Activated naive CD8-positive, alpha-beta T cell treated with anti-CD3 and anti-CD28 coated beads for 36 hours (primary cell): Measurements from ENCODE around the gene DNAJA1. TPM values are rescaled to one million over a fixed set of nuclear protein-coding genes. Genes with fewer than 3 reads are reported as not detected.
A peak's percentile ranks its signal among the peaks of the same experiment; 100 is the strongest.

Experiments used
- DNase-seq: peaks from one replicate; pipeline ENCODE4 v3.0.0; 2021
- H3K27ac Mint-ChIP-seq: one replicate; pipeline ENCODE4 v1.8.0; 2022; ENCODE audit warnings: mild to moderate bottlenecking, moderate library complexity, mixed read lengths
- H3K27me3 Mint-ChIP-seq: one replicate; pipeline ENCODE4 v1.8.0; 2022; ENCODE audit warnings: mild to moderate bottlenecking, mixed read lengths
- H3K36me3 Mint-ChIP-seq: one replicate; pipeline ENCODE4 v1.8.0; 2021; ENCODE audit warnings: mild to moderate bottlenecking, mixed read lengths
- H3K4me1 Mint-ChIP-seq: one replicate; pipeline ENCODE4 v1.8.0; 2021; ENCODE audit warnings: mixed read lengths
- H3K4me3 Mint-ChIP-seq: one replicate; pipeline ENCODE4 v1.8.0; 2022; ENCODE audit warnings: mild to moderate bottlenecking, moderate library complexity, mixed read lengths
- H3K9me3 Mint-ChIP-seq: one replicate; pipeline ENCODE4 v1.8.0; 2022; ENCODE audit warnings: mixed read lengths
- total RNA-seq, 2 experiments: library from RNA; stranded (reverse); gene quantifications; one replicate each; pipeline ENCODE4 v1.2.3, GENCODE V29; 2021

Gene DNAJA1
- total RNA-seq, 2 experiments from 2014 or later = 222 to 223 TPM

DNA sequence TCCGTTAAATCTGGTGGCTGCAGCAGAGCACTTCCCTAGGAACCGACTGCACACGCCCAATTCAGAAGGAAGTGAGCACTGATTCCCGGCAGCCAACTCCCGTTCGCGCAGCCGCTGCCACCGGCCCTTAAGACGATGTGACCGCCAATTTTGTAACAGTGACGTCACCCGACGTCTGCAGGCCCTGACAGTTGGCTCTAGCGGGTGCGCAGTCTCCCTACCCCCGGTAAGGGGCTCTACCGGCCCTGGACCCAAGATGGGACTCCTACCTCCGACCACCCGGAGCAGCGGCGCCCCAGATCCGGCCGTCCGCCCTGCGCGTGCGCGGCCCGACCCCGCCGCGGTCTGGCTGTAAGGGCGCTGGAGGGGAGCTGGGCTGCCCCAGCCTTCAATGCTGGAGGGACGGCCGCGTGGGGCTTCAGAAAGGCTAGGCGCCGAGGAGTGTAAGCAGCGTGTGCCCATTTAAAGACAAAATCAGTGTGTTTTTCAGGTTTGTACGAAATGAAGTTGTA, 19.1 kb downstream of the DNAJA1 start:
- H3K36me3 Mint-ChIP-seq = peaks cover 16% of the 10 kb centered on the region
- H3K27me3 Mint-ChIP-seq = no peaks in the 10 kb centered on the region
- peak overlapping the region; percentile 48 for H3K27ac Mint-ChIP-seq
- H3K9me3 Mint-ChIP-seq = no peaks in the 10 kb centered on the region
- H3K4me1 Mint-ChIP-seq = peaks cover 13% of the 10 kb centered on the region
- peak overlapping the region; percentile 79 for H3K4me3 Mint-ChIP-seq
- DNase-seq = peak; percentile 75

DNA sequence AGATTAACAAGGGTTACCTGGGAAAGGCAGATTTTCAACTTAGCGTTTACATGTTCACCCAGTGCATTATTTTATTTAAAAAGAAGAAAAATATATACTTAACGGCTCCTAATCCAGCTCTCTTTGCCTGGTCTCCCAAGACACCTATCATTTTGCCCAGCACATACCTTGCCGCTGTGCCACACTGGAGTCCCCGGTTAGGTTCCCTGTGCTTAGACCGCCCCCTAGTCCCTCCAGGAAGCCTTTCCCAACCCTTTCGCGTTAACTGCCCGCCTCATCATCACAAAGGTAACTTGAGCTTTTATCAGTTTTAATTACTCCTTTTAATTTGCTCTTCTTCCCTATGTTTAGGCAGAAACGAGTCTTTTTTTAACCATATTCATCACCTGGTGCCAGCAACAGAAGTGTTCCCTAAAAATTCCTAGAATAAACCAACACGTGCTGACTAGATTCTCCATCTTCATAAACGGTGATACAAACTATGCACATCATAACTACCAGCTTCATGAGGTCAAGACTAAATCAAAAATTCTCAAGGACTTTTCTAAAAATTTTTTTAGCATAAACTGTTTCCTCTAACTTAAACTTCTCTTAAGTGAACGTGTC, 19.7 kb downstream of the DNAJA1 start:
- Mint-ChIP-seq H3K36me3 (peaks cover 21% of the 10 kb centered on the region), H3K27ac (no peak overlapping the region), H3K9me3 (no peaks in the 10 kb centered on the region), H3K4me1 (peaks cover 14% of the 10 kb centered on the region), H3K27me3 (no peaks in the 10 kb centered on the region), H3K4me3 (peak overlapping the region; percentile 79)
- DNase-seq = no peak

DNA sequence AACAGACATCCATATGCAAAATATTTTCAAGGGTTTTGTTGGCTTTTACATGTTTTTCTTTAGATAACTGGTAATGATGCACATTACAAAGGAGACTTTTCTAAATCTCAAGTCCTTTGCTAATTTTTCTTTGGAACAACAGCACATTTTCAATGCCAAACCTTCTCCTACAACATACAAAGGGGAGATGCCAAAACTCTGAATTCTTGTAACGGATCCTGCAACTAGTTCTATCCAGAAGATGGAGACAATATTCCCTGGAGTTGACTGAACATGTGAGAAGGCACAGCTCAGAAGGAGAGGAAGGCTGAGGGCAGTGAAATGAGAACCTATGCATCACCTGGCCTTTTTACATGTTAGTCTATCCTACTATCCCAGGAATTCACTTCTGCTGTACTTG, 21.0 kb downstream of the DNAJA1 start:
- H3K27ac Mint-ChIP-seq = no peak overlapping the region

DNA sequence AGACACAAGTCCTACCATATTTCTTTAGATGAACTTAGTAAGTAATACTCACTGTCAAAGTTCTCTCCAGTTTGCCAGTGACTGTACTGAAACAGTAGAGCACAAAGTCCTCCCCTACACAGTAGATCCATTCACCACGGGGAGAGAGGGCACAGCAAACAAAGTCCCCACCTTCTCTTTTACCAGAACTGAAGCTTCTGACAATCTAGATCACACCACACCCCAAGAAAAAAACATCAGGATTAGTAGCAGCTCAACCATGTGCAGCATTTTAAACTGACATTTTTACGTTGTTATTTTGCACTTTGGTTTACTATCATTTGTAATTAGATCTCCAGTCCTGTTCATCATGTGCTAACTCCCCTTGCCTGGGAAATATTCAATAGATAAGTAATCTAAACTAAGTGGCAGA, 23.0 kb downstream of the DNAJA1 start:
- Mint-ChIP-seq H3K4me3 (no peak overlapping the region), H3K27ac (no peak overlapping the region), H3K27me3 (no peaks in the 10 kb centered on the region), H3K4me1 (peaks cover 19% of the 10 kb centered on the region), H3K36me3 (peaks cover 29% of the 10 kb centered on the region), H3K9me3 (no peaks in the 10 kb centered on the region)
- DNase-seq = no peak

More for the DNA sequence above, 21.0 kb downstream of the DNAJA1 start:
- Mint-ChIP-seq H3K4me1 (peaks cover 19% of the 10 kb centered on the region), H3K36me3 (peaks cover 25% of the 10 kb centered on the region), H3K4me3 (no peak overlapping the region), H3K9me3 (no peaks in the 10 kb centered on the region), H3K27me3 (no peaks in the 10 kb centered on the region)
- DNase-seq = no peak

DNA sequence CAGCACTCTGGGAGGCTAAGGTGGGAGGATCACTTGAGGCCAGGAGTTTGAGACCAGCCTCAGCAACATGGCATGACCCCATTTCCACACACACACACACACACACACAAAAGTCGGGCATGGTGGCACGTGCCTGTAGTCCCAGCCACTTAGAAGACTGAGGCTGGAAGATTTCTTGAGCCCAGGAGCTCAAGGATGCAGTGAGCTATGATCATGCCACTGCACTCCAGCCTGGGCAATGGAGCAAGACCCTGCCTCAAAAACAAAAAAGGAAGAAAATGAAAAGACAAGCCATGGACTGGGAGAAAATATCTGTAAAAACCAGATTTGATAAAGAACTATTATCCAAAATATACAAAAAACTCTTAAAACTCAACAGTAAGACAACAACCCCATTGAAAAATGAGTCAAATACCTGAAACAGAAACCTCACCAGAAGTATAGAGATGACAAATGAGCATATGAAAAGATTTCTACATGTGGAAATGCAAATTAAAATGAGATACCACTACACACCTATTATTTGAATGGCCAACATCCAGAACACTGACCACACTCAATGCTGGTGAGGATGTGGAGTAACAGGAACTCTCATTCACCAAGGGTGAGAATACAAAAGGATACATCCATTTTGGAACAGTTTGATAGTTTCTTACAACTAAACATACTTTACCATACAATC, 24.7 kb downstream of the DNAJA1 start:
- Mint-ChIP-seq H3K27me3 (no peaks in the 10 kb centered on the region), H3K9me3 (no peaks in the 10 kb centered on the region), H3K4me1 (peaks cover 8% of the 10 kb centered on the region), H3K4me3 (no peak overlapping the region), H3K27ac (peak overlapping the region; percentile 10), H3K36me3 (peaks cover 29% of the 10 kb centered on the region)
- DNase-seq = no peak

DNA sequence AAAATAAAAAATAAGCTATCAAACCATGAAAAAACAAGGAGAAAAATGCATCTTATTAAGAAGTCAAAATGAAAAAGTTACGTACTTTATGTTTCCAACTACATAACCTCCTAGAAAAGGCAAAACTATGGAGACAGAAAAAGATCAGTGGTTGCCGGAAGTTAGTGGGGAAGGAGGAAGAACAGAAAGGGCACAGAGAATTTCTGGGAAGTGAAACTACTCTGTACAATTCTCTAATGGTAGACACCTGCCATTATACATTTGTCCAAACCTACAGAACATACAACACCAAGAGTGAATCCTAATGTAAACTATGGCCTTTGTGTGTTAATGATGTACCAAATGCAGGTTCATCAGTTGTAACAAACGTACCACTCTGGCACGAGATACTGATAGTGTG, 26.1 kb downstream of the DNAJA1 start:
- H3K9me3 Mint-ChIP-seq = no peaks in the 10 kb centered on the region
- no peaks in the 10 kb centered on the region for H3K27me3 Mint-ChIP-seq
- H3K27ac Mint-ChIP-seq = no peak overlapping the region
- H3K36me3 Mint-ChIP-seq = peaks cover 21% of the 10 kb centered on the region
- DNase-seq = no peak
- H3K4me3 Mint-ChIP-seq = no peak overlapping the region
- H3K4me1 Mint-ChIP-seq = peaks cover 6% of the 10 kb centered on the region

DNA sequence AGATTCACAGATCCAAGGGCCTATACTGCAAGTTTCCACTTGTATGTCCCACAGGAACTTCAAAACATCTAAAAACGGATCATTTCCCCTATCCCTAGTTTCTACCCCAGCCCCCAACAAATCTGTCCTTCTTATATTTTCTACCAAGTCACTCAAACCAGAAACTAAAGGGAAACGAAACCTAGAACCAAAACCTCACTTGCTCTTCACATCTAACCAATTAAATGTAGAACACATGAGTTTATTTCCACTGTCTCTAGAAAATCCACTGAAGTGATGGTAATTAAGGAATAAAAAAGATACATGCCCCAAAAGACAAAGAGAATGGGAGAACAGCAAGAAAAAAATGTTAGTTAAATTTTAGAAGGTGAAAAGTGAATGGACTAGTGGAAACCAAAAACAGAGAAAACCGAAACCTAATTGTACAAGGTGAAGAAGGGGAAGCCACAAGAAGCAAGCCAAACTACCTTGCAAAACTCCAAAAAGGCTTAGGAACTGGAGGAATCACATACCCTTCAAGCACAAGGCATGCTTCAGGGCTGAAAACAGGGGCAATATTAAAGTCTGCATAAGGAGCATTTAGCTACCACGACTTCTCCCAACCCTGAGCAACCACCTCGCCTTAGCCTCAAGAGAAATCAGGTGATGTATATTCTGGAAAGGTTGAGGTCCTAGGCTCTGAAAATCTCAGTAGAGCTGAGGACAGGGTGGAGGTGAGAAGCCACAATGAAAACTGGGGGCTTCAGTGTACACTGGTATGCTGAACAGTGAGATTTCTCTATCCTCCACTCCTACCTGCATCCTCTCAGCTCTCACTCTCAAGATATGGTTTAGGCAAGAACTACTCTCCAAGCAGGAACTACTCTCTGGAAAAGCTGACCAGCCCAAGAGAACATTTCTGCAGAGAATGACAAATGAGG, 40.3 kb downstream of the DNAJA1 start:
- H3K27ac Mint-ChIP-seq = peak overlapping the region; percentile 52
- peaks cover 19% of the 10 kb centered on the region for H3K4me1 Mint-ChIP-seq
- H3K4me3 Mint-ChIP-seq = no peak overlapping the region
- H3K9me3 Mint-ChIP-seq = no peaks in the 10 kb centered on the region
- no peak for DNase-seq
- no peaks in the 10 kb centered on the region for H3K27me3 Mint-ChIP-seq
- H3K36me3 Mint-ChIP-seq = peaks cover 11% of the 10 kb centered on the region

DNA sequence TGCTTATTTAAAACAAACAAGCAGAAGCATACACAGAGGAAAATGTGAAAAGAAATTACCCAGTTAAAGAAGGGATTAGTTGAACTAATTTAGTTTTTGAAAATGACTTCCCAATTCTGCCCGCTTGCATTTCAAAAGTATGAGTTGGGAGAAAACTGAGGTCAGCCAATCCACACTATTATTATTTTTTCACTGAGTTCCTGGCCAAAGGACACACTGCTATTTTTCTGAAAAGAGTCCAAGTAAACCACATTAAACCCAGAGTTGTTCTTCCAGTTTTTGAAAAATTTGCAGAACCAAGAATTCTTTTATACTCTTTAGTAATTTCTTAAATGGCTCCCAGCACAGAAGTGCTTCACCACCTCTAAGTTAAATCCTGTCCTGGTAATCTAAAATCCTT, 43.9 kb downstream of the DNAJA1 start:
- no peak overlapping the region for H3K27ac Mint-ChIP-seq
- H3K36me3 Mint-ChIP-seq = peaks cover 22% of the 10 kb centered on the region
- DNase-seq = no peak
- H3K4me3 Mint-ChIP-seq = no peak overlapping the region
- no peaks in the 10 kb centered on the region for H3K27me3 Mint-ChIP-seq
- H3K9me3 Mint-ChIP-seq = no peaks in the 10 kb centered on the region
- peaks cover 32% of the 10 kb centered on the region for H3K4me1 Mint-ChIP-seq

DNA sequence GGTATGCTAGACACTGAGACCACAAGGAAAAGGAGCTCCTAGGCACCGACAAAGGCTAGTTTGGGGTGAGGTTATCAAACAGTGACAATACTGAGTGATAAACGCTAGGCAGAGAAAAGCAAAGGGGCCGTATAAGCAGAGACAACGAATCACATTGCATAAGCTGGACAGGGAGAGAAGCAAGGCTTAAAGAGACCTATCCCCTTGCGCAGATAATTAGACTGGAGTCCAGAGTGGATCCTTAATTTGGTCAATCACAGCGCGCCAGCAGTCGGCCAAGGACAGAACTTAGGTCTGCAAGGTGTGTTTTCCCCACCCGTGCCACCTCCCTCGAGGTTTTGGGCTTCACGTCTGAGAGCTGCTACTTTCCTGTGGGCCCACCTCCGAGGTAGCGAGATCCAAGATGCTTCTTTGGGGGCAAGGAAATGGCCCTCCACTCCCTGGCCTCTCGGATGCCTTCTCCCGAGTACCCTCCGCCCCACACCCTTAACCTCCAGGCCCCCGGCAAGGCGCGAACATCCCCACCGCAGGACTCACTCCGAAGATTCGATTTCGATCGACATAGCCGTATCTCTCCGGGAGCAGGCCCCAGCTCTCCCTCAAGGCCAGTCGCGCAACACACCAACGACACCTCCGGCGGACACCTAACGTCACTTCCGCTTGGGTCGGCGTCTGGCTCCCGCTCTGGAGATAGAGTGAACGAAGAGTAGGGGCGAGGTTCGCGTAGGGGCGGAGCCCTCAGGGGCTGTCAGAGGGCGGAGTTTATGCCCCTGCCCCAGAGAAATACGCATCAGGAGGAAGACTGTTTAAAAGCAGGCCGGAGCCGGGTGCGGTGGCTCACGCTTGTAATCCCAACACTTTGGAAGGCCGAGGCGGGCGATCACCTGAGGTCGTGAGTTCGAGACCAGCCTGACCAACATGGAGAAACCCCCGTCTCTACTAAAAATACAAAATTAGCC, 51.3 kb downstream of the DNAJA1 start, which contains the start of gene SMU1:
Gene SMU1 (minus strand): TSS at position 629 of the 959 bp plus-strand sequence. CDS start 66 bp downstream, at position 563.
- Mint-ChIP-seq H3K4me1 (peaks cover 35% of the 10 kb centered on the region), H3K27me3 (no peaks in the 10 kb centered on the region), H3K9me3 (no peaks in the 10 kb centered on the region)

DNA sequence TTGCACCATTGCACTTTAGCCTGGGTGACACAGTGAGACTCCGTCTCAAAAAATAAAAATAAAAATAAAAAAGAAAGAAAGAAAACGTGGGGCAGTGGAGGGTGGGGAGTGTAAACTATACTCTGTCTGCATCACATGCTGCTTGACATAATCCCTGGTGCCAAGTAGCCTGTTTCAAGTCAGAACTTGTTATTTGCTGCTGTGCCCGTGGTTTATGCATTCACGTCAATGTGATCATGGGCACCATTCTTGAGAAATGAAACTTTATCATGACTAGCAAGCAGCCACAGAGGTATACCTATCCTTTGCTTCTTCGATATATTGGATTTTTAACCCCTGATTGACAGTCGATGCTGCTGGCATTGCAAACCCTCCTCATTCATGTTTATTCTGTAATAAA, 55.5 kb downstream of the DNAJA1 start:
- no peak overlapping the region for H3K4me3 Mint-ChIP-seq
- H3K36me3 Mint-ChIP-seq = peaks cover 2% of the 10 kb centered on the region
- H3K27ac Mint-ChIP-seq = no peak overlapping the region
- H3K27me3 Mint-ChIP-seq = no peaks in the 10 kb centered on the region
- no peak for DNase-seq
- peaks cover 17% of the 10 kb centered on the region for H3K4me1 Mint-ChIP-seq
- no peaks in the 10 kb centered on the region for H3K9me3 Mint-ChIP-seq

More for the DNA sequence above, 51.3 kb downstream of the DNAJA1 start, which contains the start of gene SMU1:
- peak; percentile 96 for DNase-seq
- H3K4me3 Mint-ChIP-seq = peak within 1 kb of the TSS; percentile 96
- peak within 1 kb of the TSS; percentile 99 for H3K27ac Mint-ChIP-seq
- peaks cover 20% of the 10 kb centered on the region for H3K36me3 Mint-ChIP-seq

DNA sequence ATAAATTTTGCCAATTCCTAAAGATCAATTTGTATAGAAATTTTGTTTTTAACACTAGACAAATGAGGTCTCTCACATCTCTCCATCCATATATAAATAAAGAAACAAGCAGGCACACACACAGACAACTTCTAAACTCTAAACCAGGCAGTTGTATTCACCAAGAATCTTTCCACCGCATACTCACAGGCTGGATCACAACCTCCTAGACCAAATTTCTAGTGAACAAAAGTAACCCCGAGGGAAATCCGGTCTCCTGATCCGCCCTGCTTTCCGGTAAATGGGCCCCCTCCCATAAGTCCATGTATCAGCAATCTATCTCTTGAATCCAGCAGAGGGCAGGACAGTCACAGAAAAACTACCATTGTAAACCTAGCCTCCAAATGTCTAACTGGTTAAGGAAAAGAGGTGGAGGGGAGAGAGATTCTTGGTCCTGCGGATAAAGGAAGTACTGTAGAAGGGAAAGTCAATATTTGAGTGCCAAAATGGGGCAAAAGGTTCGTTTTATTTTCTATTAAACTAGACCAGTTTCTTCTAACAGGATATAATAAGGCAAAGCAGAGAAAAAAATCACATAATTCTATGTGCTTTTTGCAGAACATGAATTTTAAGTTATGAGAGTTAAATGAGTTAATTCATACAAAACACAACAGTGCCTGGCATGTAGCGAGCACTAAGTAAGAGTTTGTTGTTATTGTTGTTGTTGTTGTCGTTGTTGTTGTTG, 56.2 kb downstream of the DNAJA1 start:
- Mint-ChIP-seq H3K9me3 (no peaks in the 10 kb centered on the region), H3K4me1 (peaks cover 13% of the 10 kb centered on the region), H3K27ac (no peak overlapping the region), H3K27me3 (no peaks in the 10 kb centered on the region), H3K4me3 (no peak overlapping the region), H3K36me3 (peaks cover 2% of the 10 kb centered on the region)
- DNase-seq = peak; percentile 52

DNA sequence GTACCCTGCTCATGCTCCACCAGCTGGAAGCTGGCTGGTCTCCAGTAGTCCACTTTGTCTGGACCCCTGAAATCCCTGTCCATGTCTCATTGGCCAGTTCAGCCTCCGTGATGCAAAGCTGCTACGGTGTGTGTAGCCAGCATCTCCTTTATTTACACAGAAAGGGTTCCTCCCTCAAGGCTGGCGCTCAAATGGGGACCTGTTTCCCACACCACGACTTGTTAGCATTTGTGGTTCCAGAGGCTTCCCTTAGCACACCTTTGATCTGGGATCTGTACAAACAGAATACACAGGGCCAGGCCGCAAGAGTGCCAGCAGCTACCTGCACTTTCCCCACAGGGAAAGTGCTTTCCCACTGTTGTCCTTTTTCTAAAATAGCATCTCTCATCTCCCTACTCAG, 57.1 kb downstream of the DNAJA1 start:
- H3K4me3 Mint-ChIP-seq = peak overlapping the region; percentile 39

DNA sequence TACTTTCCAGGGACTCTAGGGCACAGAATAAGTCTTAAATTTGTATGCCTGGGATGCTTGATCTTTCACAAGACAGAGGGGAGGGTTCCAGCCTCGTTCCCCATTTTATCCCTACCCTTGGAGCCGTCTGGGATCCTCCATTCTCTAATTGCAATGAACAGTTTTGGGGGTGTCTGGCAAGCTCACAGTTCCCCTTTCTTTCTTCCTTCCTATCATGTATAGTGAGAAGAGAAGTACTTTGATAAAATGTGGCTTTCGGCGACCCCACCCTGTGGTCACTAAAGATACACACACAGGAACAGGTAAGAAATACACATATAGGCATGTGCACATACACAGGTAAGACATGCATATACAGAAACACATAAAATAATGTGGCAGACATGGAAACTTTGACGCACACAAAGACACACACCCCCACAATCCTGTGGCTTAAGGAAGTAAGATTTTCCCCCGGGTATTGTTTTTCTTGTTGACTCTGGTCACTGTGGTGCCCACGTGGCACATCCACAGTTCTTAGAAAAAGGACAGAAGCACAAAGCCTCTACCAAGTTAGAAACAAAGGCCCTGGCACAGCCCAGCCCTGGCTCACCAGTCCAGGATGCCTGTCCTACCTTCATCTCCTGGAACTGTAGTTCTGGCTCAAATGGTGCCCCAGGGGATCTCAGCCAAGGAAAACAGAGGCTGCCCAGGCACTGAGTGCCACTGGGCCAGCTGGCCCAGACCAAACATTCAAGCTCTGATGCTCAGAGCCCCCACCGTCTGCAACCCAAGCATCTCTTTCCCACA, 57.7 kb downstream of the DNAJA1 start:
- H3K36me3 Mint-ChIP-seq = no peaks in the 10 kb centered on the region
- peak overlapping the region; percentile 69 for H3K27ac Mint-ChIP-seq

More for the DNA sequence above, 57.1 kb downstream of the DNAJA1 start:
- H3K27me3 Mint-ChIP-seq = no peaks in the 10 kb centered on the region
- H3K36me3 Mint-ChIP-seq = no peaks in the 10 kb centered on the region
- H3K27ac Mint-ChIP-seq = peak overlapping the region; percentile 69
- no peak for DNase-seq
- H3K4me1 Mint-ChIP-seq = peaks cover 10% of the 10 kb centered on the region
- H3K9me3 Mint-ChIP-seq = no peaks in the 10 kb centered on the region

More for the DNA sequence above, 57.7 kb downstream of the DNAJA1 start:
- Mint-ChIP-seq H3K27me3 (no peaks in the 10 kb centered on the region), H3K9me3 (no peaks in the 10 kb centered on the region), H3K4me3 (peak overlapping the region; percentile 39), H3K4me1 (peaks cover 8% of the 10 kb centered on the region)
- peak; percentile 9 for DNase-seq
